Activated CD8-positive, alpha-beta memory T cell treated with anti-CD3 and anti-CD28 coated beads, Interleukin-2, amount 50 U/mL, for 24 hours (primary cell): ENCODE results near the gene OR2M5.

Source experiments
- DNase-seq: peaks from one replicate; pipeline ENCODE4 v3.0.0-alpha.2; 2020; ENCODE audit errors: extremely low read depth

The OR2M5 gene

DNA sequence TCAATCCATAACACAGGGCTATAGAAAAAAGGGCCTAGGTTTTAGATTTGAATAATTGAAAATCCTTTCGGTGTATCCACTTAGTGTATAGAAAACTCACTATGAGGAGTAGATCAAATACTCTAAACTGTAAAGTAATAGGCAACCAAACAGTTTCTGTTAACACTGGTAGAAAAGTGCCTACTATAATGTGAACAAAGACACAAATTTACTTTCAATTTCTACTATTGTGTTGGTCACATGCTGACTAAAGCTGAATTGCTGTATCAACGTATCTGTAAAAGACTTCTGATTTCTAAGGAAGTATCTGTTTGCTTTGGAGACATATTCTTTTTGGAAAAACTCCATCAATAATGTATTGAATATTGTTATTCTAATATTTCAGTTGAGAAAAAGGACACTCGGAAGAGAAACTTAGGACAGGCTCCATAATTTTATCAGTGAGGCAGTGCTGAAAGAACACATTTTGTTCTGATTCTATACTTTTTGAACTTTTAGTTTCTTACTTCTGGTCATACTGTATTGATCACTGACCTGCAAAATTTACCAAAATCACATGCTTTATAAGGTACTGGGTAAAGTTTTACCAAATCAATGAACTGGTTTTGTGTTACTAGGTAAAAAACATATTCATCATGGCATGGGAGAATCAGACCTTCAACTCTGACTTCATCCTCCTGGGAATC lies at the start of gene OR2M5:
TSS of gene OR2M5 (plus strand) at position 636 of the 686 bp plus-strand sequence. CDS start at position 636, 0 bp downstream.
- DNase-seq = no peak

DNA sequence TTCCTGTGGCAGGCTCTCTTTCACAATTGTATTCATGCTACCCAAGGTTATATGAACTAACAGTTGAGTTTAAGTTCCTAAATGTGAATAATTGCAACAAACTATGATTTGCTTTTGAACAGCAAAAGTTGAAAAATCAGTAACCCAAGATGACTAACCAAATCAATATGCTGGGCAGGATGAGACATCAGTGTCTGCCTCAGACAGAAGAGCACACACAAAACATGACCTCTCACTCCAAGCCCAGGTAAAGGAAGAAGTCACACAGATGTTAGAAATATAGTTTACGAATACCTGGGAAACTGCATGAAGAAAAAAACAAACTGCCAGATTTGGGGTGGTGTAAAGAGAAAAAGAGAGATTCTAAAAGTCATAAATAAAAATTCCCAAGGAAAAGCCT lies 46.4 kb upstream of the OR2M5 start:
- DNase-seq = no peak

DNA sequence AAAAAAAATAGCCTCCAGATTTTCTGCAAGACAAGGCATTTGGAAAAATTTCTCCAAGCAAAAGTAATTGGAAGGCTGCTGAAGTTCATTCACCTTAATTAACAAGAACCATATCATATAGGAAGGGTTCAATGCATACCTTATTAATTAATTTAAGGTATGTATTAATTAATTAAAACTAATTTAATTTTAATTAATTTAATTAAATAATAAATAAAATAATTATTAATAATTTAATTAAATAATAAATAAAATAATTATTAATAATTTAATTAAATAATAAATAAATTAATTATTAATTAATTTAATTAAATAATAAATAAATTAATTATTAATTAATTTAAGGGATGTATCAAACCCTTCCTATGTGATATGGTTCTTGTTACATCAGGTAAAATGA lies 42.1 kb upstream of the OR2M5 start:
- no peak for DNase-seq

DNA sequence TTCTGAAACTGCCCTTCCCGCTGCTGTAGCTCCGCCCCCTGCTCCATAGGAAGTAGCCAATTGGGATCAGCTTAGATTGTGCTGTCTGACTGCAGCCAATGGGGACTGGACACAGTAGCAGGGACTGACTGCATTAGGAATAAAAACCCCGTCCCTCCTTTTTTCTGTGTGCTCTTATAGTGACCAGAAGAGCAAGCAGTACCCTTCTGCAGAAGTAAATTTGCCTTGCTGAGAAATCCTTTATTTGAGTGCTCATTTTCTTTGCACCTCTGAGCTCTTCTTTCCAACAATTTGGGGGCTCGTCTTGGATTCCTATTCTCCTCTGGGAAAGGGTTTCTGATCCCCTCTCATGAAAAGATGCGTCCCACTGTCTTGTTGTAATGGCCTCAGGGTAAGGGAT lies 33.8 kb upstream of the OR2M5 start:
- no peak for DNase-seq

GRCh38 chr1:248114890-248115289 lies 30.1 kb upstream of the OR2M5 start:
- DNase-seq = no peak

DNA sequence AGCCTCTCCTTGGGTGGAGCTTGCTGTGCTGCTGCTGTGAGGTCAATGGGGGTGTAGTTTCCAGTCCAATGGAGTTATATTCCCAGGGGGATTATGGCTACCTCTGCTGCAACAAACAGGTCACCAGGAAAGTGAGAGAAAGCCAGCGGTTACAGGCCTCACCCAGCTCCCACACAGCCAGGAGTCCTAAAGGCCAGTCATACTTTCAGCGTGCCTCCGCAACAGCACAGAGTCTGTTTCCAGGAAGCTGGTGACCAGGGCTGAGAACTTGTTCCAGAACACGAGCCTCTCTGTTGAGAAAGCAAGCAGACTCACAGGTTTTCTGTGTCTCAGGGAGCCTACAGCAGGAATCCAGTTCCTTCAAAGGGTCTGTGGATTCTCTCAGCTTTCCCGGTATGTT lies 17.3 kb upstream of the OR2M5 start:
- no peak for DNase-seq

DNA sequence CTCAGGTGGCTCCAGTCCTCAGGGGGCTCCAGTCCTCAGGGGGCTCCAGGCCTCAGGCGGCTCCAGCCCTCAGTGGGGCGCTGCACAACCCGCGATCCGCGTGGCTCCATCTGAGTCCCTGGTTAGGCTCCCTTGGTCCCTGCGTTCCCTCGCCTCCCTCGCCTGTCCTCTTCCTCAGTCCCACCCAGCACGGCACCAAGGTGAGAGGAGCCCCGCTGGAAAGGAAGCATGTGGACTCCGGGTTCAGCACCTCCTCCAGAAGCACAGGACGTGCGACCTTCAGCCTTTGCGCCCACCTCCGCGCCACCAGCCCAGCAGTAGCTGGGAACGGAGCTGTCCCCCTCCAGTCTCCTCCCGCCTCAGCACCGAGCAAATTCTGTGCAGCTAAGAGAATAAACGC lies 8.1 kb upstream of the OR2M5 start:
- no peak for DNase-seq

- no peak for DNase-seq
Measured at GRCh38 chr1:248140846-248141245, 4.1 kb upstream of the OR2M5 start.

DNA sequence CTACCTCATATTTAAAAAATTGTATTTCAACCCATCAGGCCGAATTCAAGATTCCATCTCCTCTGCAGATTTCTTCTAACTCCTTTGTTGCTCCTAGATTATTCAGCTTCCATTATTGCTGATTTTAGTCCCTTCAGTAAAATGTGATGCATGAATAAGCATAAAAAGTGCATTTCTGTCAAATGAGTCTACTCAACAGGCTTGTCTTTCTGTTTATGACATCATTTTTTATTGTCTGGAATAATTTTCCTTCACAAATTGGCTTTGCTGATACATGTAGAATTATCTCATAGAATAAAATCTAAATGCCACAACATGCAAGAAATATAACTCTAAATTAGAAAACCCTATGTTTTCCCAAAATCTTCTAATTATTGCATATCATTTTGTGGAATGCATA lies 1.6 kb upstream of the OR2M5 start:
- no peak for DNase-seq

- no peak for DNase-seq
Measured at GRCh38 chr1:248152056-248152827, 7.3 kb downstream of the OR2M5 start.

- DNase-seq = no peak
Measured at GRCh38 chr1:248155927-248156326, 11.0 kb downstream of the OR2M5 start.

DNA sequence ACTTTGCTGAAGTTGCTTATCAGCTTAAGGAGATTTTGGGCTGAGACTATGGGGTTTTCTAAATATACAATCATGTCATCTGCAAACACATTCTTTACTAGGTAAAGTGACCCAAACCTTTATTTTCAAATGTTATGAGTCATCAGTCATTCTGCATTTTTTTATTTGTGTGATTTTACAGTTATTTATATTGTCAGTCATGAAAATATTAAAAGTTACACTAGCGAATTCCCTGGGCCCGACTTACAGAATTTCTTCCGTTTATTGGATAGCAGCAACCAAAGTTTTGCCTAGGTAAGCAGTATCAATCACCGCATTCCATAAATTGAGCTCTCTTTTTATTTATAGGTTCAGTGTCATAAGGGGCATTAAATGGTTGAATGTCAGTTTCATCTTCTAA lies 13.8 kb downstream of the OR2M5 start:
- no peak for DNase-seq

DNA sequence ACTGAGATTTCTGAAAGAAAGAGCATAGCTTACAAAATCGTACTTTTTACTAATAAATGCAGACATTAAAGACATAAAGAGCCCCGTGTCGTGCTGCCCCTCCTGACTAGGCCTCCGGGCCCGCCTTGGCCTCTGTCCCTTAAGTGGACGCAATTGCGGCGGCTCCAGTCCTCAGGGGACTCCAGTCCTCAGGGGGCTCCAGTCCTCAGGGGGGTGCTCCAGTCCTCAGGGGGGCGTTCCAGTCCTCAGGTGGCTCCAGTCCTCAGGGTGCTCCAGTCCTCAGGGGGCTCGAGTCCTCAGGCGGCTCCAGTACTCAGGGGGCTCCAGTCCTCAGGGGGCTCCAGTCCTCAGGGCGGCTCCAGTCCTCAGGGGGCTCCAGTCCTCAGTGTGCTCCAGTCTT lies 19.1 kb downstream of the OR2M5 start:
- DNase-seq = no peak

DNA sequence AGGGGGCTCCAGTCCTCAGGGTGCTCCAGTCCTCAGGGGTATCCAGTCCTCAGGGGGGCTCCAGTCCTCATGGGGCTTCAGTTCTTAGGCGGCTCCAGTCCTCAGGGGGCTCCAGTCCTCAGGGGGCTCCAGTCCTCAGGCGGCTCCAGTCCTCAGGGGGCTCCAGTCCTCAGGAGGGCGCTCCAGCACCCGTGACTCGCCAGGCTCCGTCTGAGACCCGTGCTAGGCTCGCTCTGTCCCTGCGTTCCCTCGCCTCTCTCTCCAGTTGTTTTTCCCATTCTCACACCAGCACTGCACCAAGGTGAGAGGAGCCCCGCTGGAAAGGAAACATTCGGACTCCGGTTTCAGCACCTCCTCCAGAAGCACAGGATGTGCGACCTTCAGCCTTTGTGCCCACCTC lies 20.2 kb downstream of the OR2M5 start:
- no peak for DNase-seq

DNA sequence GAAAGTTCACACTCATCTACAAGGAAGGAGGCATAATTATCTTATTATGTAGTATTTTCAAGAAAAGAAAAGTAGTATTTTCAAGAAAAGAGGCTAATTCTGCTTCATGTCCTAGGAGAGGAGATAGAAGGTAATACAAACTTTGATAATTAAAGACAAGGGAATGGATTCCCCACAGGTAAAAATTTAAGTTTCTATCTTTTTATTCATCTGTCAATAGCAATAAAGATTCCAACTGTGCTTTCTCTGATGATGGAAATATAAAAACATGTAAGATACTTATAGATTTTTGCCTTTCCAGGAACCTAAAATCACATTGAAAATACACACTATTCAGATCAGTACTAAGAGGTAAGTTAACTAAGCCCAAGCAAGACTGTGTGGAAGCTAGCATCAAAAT lies 29.6 kb downstream of the OR2M5 start, which contains the start of gene OR2M2:
TSS of gene OR2M2 (plus strand) at position 301 of the 400 bp plus-strand sequence. CDS start 5,165 bp downstream, outside the sequence.
- no peak for DNase-seq

- no peak for DNase-seq
Measured at GRCh38 chr1:248183996-248184395, 39.0 kb downstream of the OR2M5 start.

DNA sequence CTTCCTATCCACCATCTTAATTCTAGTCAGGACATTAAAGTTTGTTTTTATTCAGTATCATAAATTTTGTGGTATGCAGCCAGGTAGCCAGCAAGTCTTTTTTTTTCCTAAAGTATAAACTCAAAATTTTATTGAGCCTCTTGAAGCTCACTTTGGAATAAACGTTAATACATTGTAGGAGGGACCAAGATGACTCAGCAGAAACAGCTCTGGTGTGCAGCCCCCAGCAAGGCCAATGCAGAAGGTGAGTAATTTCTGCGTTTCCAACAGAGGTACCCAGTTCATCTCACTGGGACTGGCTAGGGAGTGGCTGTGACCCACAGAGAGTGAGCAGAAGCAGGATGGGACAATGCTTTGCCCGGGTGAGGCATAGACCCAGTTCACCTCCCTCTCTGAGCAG lies 42.4 kb downstream of the OR2M5 start:
- no peak for DNase-seq

GRCh38 chr1:248189026-248189425 lies 44.1 kb downstream of the OR2M5 start:
- DNase-seq = no peak

DNA sequence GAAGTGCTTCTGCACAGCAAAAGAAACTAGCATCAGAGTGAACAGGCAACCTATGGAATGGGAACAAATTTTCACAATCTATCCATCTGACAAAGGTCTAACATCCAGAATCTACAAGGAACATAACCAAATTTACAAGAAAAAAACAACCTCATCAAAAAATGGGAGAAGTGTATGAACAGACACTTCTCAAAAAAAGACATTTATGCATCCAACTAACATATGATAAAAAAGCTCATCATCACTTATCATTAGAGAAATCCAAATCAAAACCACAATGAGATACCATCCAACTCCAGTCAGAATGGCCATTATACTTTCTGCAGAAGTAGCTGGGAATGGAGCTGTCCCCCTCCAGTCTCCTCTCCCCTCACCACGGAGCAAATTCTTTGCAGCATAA lies 49.2 kb downstream of the OR2M5 start:
- no peak for DNase-seq
